HUES48 (cell line): ENCODE measurements around the gene RETN.

Experiments
- H3K27ac ChIP-seq: one replicate; pipeline ENCODE4 v1.7.0; 2013; ENCODE audit warnings: low read depth, low read length, inconsistent platforms
- H3K27me3 ChIP-seq: 2 replicates; pipeline ENCODE4 v1.6.1; 2013; ENCODE audit warnings: mild to moderate bottlenecking, low read length; ENCODE audit not compliant: control insufficient read depth, insufficient read depth
- H3K36me3 ChIP-seq: 2 replicates; pipeline ENCODE4 v1.6.1; 2013; ENCODE audit warnings: low read length; ENCODE audit not compliant: control insufficient read depth, insufficient read depth
- H3K4me1 ChIP-seq: 2 replicates; pipeline ENCODE4 v1.6.1; 2013; ENCODE audit warnings: mild to moderate bottlenecking, low read length; ENCODE audit not compliant: control insufficient read depth, insufficient read depth
- H3K4me3 ChIP-seq: 2 replicates; pipeline ENCODE4 v1.5.1; 2013; ENCODE audit warnings: mild to moderate bottlenecking, low read depth, low read length
- H3K9ac ChIP-seq: 2 replicates; pipeline ENCODE4 v1.6.1; 2013; ENCODE audit warnings: mild to moderate bottlenecking, low read depth, low read length, moderate library complexity
- H3K9me3 ChIP-seq: 2 replicates; pipeline ENCODE4 v1.6.1; 2013; ENCODE audit warnings: low read length; ENCODE audit not compliant: control insufficient read depth, insufficient read depth

The RETN gene

DNA sequence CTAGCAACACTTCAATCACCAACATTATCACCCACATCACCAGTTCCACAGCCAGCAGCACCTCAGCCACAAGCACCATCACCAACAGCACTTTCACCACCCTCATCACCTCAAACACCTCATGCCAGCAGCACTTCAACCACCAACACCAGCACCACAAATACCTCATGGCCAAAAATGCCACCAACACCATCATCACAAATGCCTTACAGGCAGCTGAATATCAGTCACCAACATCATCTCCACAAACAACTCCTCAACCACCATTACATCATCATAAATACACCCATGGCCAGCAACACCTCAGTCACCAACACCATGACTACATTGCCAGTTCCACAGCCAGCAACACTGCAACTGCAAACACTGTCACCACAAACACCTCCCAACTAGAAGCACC is 22.6 kb downstream of the RETN start:
- H3K9me3 ChIP-seq: no peaks in the 10 kb centered on the region
- no peaks in the 10 kb centered on the region for H3K36me3 ChIP-seq
- H3K9ac ChIP-seq: no peak overlapping the region
- no peak overlapping the region for H3K27ac ChIP-seq
- H3K27me3 ChIP-seq: no peaks in the 10 kb centered on the region
- no peak overlapping the region for H3K4me3 ChIP-seq
- no peaks in the 10 kb centered on the region for H3K4me1 ChIP-seq

DNA sequence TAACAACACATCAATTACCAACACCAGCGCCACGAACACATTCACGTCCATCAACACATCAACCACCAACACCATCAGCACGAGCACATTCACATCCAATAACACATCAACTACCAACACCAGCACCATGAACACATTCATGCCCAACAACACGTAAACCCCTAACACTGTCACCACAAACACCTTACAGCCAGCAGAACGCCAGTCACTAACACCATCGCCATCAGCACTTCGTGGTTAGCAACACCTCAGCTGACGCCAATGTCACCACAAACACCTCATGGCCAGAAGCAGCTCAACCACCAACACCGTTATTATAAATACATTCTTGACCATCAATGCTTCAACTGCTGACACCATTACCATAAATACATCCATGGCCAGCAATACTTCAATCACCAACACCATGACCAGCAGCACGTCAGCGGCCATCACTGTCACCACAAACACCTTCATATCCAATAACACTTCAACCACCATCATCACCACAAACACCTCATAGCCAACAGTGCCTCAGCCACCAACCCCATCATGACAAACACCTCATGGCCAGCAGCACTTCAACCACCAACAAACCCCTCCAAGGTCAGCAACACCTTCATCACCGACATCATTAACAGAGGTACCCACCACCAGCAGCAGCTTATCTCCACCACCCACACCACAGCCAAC is 23.7 kb downstream of the RETN start:
- Histone ChIP-seq H3K27ac (no peak overlapping the region), H3K4me3 (no peak overlapping the region), H3K27me3 (no peaks in the 10 kb centered on the region), H3K9me3 (no peaks in the 10 kb centered on the region), H3K36me3 (no peaks in the 10 kb centered on the region), H3K9ac (no peak overlapping the region), H3K4me1 (no peaks in the 10 kb centered on the region)

DNA sequence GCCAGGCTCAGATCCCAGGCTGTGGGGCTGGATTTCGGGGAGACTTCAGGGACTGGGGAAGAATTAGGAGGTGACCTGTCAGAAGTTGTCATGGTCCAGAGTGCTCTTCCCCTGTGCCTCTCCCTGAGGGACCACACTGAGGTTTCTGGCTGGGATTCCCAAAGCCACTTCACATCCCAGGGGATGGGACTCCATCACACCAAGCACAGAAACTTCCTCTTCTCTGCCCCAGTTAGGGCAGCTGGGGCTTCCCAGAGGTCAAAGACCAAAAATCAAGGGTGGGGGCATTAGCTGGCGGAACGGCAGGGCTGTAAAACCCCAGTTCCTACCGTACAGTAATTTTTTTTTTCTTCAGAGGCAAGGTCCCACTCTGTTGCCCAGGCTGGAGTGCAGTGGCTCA is 25.6 kb downstream of the RETN start:
- Histone ChIP-seq H3K36me3 (no peaks in the 10 kb centered on the region), H3K4me3 (no peak overlapping the region), H3K27ac (no peak overlapping the region), H3K9ac (no peak overlapping the region), H3K9me3 (no peaks in the 10 kb centered on the region), H3K27me3 (no peaks in the 10 kb centered on the region), H3K4me1 (peaks cover 2% of the 10 kb centered on the region; the same call in 1 of the 2 replicates)

DNA sequence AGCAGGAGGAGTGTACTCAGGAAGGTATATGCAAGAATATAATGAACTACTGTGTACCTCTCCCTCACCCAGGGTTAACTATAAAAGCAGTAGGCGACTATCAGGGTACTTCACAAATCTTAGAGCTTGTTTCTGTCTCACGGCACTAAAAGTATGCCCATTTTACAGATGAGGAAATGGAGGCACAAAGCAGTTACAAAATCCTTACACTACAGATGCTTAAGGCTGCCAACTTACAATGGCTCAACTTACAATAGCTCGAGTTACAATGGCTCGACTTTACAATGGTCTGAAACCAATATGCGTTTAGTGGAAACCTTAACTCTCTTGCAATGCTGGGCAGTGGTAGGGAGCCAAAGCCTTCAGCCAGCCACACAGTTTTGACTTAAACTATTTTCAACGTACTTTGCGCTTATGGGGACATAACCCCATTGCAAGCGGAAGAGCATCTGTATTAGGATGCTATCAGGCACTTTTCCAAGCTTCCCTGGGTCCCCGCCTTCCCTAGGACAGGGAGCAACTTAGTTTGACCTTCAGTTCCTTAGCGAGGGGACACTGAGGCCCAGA is 29.0 kb downstream of the RETN start:
- Histone ChIP-seq H3K4me3 (no peak overlapping the region), H3K4me1 (peaks cover 2% of the 10 kb centered on the region; the same call in 1 of the 2 replicates), H3K9ac (no peak overlapping the region), H3K36me3 (no peaks in the 10 kb centered on the region), H3K27ac (no peak overlapping the region), H3K9me3 (no peaks in the 10 kb centered on the region), H3K27me3 (no peaks in the 10 kb centered on the region)

DNA sequence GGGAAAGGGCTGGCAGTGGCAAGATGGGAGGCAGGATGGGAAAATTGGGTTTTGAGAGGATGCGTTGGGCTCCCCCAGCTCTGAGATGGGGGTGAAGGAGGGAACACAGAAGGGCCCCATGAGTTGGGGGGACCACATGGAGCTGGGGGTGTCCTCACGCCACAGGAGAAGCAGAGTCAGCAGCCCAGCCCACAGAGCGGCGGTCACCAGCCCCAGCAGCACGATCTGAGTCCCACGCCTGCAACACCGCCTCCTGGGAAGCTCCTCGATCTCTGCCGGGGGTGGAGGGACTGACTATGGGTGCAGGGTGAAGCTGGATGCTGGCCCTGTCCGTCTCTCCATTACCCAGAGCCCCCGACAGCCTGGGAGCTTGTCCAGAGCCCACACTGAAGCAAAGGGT is 29.7 kb downstream of the RETN start:
- Histone ChIP-seq H3K4me3 (no peak overlapping the region), H3K4me1 (peaks cover 2% of the 10 kb centered on the region; the same call in 1 of the 2 replicates), H3K27me3 (no peaks in the 10 kb centered on the region), H3K27ac (no peak overlapping the region), H3K36me3 (no peaks in the 10 kb centered on the region), H3K9me3 (no peaks in the 10 kb centered on the region), H3K9ac (no peak overlapping the region)

DNA sequence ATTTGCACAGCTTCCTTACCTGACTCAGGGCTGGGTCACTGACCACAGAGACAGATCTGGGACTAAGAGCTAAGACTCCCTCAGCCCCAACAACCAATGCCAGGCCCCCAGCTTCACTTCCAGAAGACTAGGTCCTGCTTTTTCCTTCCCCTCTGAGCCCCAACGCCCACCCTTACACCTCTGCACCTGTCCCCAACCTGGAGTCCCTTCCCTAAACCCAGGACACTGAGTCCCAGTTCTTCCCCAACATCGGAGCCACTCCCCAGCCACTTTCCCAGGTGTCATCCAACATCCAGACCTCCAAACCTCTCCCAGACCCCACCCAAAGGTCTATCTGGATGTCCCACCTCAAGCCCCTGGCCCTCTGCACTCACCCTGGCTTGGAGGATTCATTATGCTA is 30.2 kb downstream of the RETN start:
- Histone ChIP-seq H3K4me1 (peaks cover 2% of the 10 kb centered on the region; the same call in 1 of the 2 replicates), H3K36me3 (no peaks in the 10 kb centered on the region), H3K27ac (no peak overlapping the region), H3K9ac (no peak overlapping the region), H3K9me3 (no peaks in the 10 kb centered on the region), H3K4me3 (no peak overlapping the region), H3K27me3 (no peaks in the 10 kb centered on the region)

DNA sequence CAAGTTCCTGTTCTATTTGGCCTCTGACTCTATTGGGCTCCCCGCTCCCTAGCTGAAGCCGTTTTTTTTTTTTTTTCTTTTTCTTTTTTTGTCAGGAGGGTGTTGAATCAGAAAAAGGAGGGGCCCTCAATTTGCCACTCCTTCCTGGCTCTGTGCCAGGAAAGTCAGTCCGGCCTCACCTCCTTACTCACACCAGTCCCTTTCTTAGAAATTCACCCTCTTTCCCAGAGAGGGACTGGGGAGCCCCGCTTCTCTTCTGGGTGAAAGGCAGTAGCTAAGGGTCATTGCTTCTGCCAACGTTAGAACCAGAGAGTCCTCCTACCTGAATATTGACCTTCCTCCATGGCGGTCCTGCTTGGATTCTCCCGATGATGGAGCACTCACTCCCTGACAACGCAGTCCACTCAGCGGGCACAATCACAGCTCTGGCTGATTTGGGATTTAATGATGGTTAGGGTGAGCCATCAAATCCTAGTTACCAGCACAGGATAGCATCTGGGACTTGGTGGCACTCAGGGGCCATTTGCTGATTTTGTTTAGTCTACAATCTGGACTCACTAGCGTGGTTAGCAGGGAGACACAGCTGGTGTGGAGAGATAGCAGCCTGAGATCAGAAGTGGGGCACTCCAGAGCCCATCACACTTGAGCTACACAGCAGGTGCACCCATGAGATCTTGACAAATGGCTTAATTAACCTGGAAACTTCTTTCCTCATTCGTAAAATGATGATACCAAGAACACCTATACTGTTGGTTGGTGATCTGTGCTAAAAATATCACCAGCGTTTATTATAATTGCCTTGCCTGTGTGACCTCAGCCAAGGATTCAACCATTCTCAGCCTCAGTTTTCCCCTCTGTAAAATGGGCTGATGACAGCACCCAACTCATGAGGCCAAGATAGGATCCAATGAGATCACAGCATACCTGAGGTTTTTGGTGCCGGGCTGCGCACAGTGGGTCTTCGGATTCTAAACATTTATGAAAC is 30.9 kb downstream of the RETN start:
- H3K9ac ChIP-seq: no peak overlapping the region
- no peaks in the 10 kb centered on the region for H3K36me3 ChIP-seq
- no peaks in the 10 kb centered on the region for H3K27me3 ChIP-seq
- no peaks in the 10 kb centered on the region for H3K9me3 ChIP-seq
- H3K4me3 ChIP-seq: no peak overlapping the region
- no peak overlapping the region for H3K27ac ChIP-seq
- H3K4me1 ChIP-seq: peaks cover 2% of the 10 kb centered on the region; the same call in 1 of the 2 replicates

DNA sequence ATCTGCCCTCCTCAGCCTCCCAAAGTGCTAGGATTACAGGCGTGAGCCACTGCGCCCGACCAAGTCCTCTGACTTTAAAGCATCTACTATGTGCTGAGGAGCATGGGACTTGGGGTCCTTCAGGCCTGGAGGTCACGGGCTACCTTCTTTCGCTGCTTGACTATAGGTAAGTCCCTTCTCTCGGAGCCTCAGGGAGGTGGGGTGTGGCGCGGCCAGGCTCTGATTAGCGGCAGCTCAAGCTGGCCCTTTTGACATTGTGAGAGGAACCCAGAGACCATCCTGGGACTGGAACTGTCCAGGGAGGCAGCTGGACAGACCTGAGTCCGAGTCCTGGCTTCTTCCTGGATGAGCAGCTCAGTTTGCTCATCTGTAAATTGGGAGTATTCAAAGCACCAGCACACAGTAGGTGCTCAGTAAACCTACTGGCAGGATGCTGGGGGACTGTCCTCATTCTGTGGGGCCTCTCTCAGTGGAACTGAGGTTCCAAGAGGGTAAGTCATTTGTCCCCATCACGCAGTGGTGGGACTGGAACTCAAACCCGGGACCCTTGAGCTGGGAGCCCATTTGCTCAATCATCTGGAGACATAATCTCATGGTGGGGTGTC is 32.3 kb downstream of the RETN start:
- peaks cover 2% of the 10 kb centered on the region; the same call in 1 of the 2 replicates for H3K4me1 ChIP-seq
- H3K27ac ChIP-seq: no peak overlapping the region
- H3K4me3 ChIP-seq: no peak overlapping the region
- H3K36me3 ChIP-seq: no peaks in the 10 kb centered on the region
- H3K27me3 ChIP-seq: no peaks in the 10 kb centered on the region
- H3K9me3 ChIP-seq: no peaks in the 10 kb centered on the region
- no peak overlapping the region for H3K9ac ChIP-seq

DNA sequence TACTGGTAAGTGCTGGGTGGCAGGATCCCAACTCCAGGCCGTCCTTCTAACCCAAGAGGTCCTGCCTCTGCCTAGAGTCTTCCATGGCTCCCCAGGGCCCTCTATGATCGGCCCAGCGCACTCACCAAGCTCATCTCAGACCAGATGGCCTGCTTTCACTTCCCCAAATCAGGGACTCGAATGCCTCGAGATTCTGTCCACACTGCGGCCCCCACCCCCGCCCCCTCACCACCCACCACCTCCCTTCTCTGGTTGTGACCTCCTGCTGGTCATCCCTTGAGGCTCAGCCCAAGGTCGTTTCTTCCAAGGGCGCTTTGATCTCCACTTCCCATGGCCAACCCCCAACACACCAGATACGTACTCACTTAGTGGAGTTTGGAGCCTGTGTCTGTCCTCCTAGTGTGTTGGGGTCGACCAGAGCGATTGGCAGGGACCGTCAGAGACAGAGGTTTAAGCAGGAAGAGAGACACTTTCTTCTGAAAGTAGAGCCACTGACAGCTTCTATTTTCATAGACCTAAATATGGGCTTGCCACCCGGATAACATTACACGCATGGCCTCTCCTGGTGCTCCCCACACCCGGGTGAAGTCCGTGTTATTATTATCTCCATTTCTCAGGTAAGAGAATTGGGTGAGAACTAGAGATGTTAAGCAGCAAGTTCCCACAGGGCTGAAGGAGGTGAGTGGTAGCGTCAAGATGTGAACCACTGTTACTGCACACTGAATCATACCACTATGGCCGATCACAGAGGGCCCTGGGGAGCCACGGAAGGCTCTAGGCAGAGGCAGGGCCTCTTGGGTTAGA is 33.0 kb downstream of the RETN start, which contains the start of gene FCER2:
TSS of gene FCER2 (minus strand) at position 478 of the 804 bp plus-strand sequence. CDS start 2,371 bp downstream, outside the sequence.
- no peak within 1 kb of the TSS for H3K27ac ChIP-seq
- H3K9ac ChIP-seq: no peak within 1 kb of the TSS

DNA sequence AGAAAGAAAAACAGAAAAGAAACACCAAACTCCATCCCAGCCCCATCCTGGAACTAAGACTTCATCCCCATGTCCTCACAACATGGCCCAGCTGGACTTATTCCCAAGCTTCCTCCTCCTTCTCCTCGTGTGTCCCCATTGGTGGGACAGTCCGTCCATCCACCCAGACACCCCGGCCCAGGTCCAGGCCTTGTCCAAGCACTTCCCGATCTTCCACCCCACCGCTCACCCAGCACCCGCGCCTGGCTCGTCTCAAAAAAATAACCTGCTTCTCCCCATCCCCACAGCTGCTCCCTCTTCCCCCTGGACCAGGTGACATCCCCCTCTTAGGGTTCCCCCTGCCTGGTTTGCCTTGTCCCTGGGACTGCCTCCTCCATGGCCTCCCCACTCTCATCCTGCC is 34.5 kb downstream of the RETN start:
- H3K9ac ChIP-seq: no peak overlapping the region
- H3K27ac ChIP-seq: no peak overlapping the region
- no peaks in the 10 kb centered on the region for H3K27me3 ChIP-seq
- H3K4me3 ChIP-seq: no peak overlapping the region
- peaks cover 2% of the 10 kb centered on the region; the same call in 1 of the 2 replicates for H3K4me1 ChIP-seq
- no peaks in the 10 kb centered on the region for H3K36me3 ChIP-seq
- H3K9me3 ChIP-seq: no peaks in the 10 kb centered on the region

More for the DNA sequence above, 33.0 kb downstream of the RETN start, which contains the start of gene FCER2:
- H3K36me3 ChIP-seq: no peaks in the 10 kb centered on the region
- peaks cover 2% of the 10 kb centered on the region; the same call in 1 of the 2 replicates for H3K4me1 ChIP-seq
- H3K9me3 ChIP-seq: no peaks in the 10 kb centered on the region
- H3K4me3 ChIP-seq: no peak within 1 kb of the TSS
- H3K27me3 ChIP-seq: no peaks in the 10 kb centered on the region
